ENCODE data around the gene PFDN2.

- TF ChIP-seq YY1 (IDR thresholded peaks at IDR 0.05; ENCODE audit: insufficient read depth, insufficient read length): peak; percentile 99
- no peak for TF ChIP-seq ZNF274 (IDR thresholded peaks at IDR 0.05; ENCODE audit: low read depth, low read length)
- no peak for TF ChIP-seq SUZ12 (IDR thresholded peaks at IDR 0.05; ENCODE audit: extremely low read depth, insufficient read depth, insufficient read length)
Measured at GRCh38 chr1:161132410-161133219, 14.8 kb upstream of the PFDN2 start, which contains the start of gene DEDD.

Measured in NT2/D1 (cell line).